ENCODE data around the gene REPIN1. TPM values are rescaled to one million over a fixed set of nuclear protein-coding genes. Genes with fewer than 3 reads are reported as not detected.

REPIN1 gene
- total and polyA plus RNA-seq, 7 experiments from 2014 or later = 46.7 to 103 (median 78.4) TPM

- intact Hi-C loops (cut with micrococcal nuclease) = loop anchor here (1.0 to 10.0 kb wide), 4 partner anchors 42 to 826 kb away; partner anchors contain the start of genes ABCF2 (in 1 of the 2) and CHPF2 (in 1 of the 2)
- peak overlapping the region; percentile 91 to 100 (median 96) for H3K4me3 Mint-ChIP-seq
- CTCF ChIA-PET = interaction anchor here (0.6 to 2.9 kb wide), 15 partner anchors 10 to 624 kb away, joined by 3 to 17 read pairs (median 4); partner anchors contain the start of gene REPIN1
- Histone ChIP-seq H3K9me3 (ENCODE audit: control insufficient read depth in 2 of 3, low read length in 3 of 3) (no peaks in the 10 kb centered on the region), H3K27ac (ENCODE audit: low read depth, low read length) (peak overlapping the region; percentile 91), H3K4me1 (ENCODE audit: control insufficient read depth in 2 of 2, insufficient read depth in 2 of 2, low read length in 2 of 2) (peaks cover 14 to 21% of the 10 kb centered on the region in 2 donors), H3K36me3 (ENCODE audit: control insufficient read depth in 2 of 3, insufficient read depth in 3 of 3, low read length in 3 of 3) (peaks cover 0 to 36% (median 3%) of the 10 kb centered on the region in 3 experiments), H3K4me3 (ENCODE audit: low read length) (peak overlapping the region; percentile 83), H3K27me3 (ENCODE audit: control insufficient read depth in 2 of 2, insufficient read depth in 2 of 2, low read length in 2 of 2) (no peaks in the 10 kb centered on the region)
- peaks cover 0 to 16% (median 3%) of the 10 kb centered on the region in 5 donors for H3K36me3 Mint-ChIP-seq
- POLR2A ChIA-PET = interaction anchor here (0.6 to 5.0 kb wide), 22 partner anchors 11 to 350 kb away, joined by 3 to 62 read pairs (median 6); partner anchors contain the start of genes ACTR3C, LRRC61 and REPIN1
- H3K9me3 Mint-ChIP-seq = no peaks in the 10 kb centered on the region
- no peaks in the 10 kb centered on the region for H3K27me3 Mint-ChIP-seq
- H3K27ac Mint-ChIP-seq = peak overlapping the region; percentile 88 to 99 (median 96)
- ATAC-seq (peak; percentile 50), DNase-seq (peak in 8 of 9 donors; percentile 36 to 64 (median 51))
- H3K4me1 Mint-ChIP-seq = peaks cover 30 to 42% (median 37%) of the 10 kb centered on the region in 7 donors
These were observed 38.2 kb downstream of the REPIN1 start for GRCh38 chr7:150406567-150407421.

GRCh38 chr7:150407588-150408392, 39.2 kb downstream of the REPIN1 start:
- Histone ChIP-seq H3K4me3 (ENCODE audit: low read length) (no peak overlapping the region), H3K36me3 (ENCODE audit: control insufficient read depth in 2 of 3, insufficient read depth in 3 of 3, low read length in 3 of 3) (peaks cover 0 to 44% (median 3%) of the 10 kb centered on the region in 3 experiments), H3K4me1 (ENCODE audit: control insufficient read depth in 2 of 2, insufficient read depth in 2 of 2, low read length in 2 of 2) (peaks cover 14 to 21% of the 10 kb centered on the region in 2 donors), H3K27me3 (ENCODE audit: control insufficient read depth in 2 of 2, insufficient read depth in 2 of 2, low read length in 2 of 2) (no peaks in the 10 kb centered on the region), H3K9me3 (ENCODE audit: control insufficient read depth in 2 of 3, low read length in 3 of 3) (no peaks in the 10 kb centered on the region), H3K27ac (ENCODE audit: low read depth, low read length) (peak overlapping the region; percentile 91)
- peak overlapping the region in 1 of 10 donors; percentile 31 for H3K4me3 Mint-ChIP-seq
- POLR2A ChIA-PET = interaction anchor here (0.6 to 5.0 kb wide), 12 partner anchors 14 to 335 kb away, joined by 3 to 62 read pairs (median 8); partner anchors contain the start of genes ACTR3C, LRRC61 and REPIN1
- intact Hi-C loops (cut with micrococcal nuclease) = loop anchor here (1.0 to 10.0 kb wide), 4 partner anchors 41 to 825 kb away; partner anchors contain the start of genes ABCF2 (in 1 of the 2) and CHPF2 (in 1 of the 2)
- no peak for DNase-seq
- H3K4me1 Mint-ChIP-seq = peaks cover 31 to 42% (median 36%) of the 10 kb centered on the region in 7 donors
- H3K27me3 Mint-ChIP-seq = no peaks in the 10 kb centered on the region
- ATAC-seq = no peak
- H3K9me3 Mint-ChIP-seq = no peaks in the 10 kb centered on the region
- CTCF ChIA-PET = interaction anchor here (0.8 to 2.9 kb wide), 8 partner anchors 9 to 348 kb away, joined by 3 to 17 read pairs (median 4); partner anchors contain the start of gene REPIN1
- peak overlapping the region in 2 of 9 donors; percentile 95 to 96 for H3K27ac Mint-ChIP-seq
- peaks cover 0 to 18% (median 3%) of the 10 kb centered on the region in 5 donors for H3K36me3 Mint-ChIP-seq

- Histone ChIP-seq H3K9me3 (ENCODE audit: control insufficient read depth in 2 of 3, low read length in 3 of 3) (no peaks in the 10 kb centered on the region), H3K36me3 (ENCODE audit: control insufficient read depth in 2 of 3, insufficient read depth in 3 of 3, low read length in 3 of 3) (peaks cover 0 to 44% (median 3%) of the 10 kb centered on the region in 3 experiments), H3K4me3 (ENCODE audit: low read length) (no peak overlapping the region), H3K27ac (ENCODE audit: low read depth, low read length) (peak overlapping the region; percentile 29), H3K27me3 (ENCODE audit: control insufficient read depth in 2 of 2, insufficient read depth in 2 of 2, low read length in 2 of 2) (no peaks in the 10 kb centered on the region), H3K4me1 (ENCODE audit: control insufficient read depth in 2 of 2, insufficient read depth in 2 of 2, low read length in 2 of 2) (peaks cover 14 to 19% of the 10 kb centered on the region in 2 donors)
- Mint-ChIP-seq H3K9me3 (no peaks in the 10 kb centered on the region), H3K36me3 (peaks cover 0 to 18% (median 3%) of the 10 kb centered on the region in 5 donors), H3K4me3 (peak overlapping the region in 8 of 10 donors; percentile 7 to 63 (median 40)), H3K4me1 (peaks cover 28 to 38% (median 35%) of the 10 kb centered on the region in 7 donors), H3K27ac (peak overlapping the region; percentile 50 to 92 (median 87)), H3K27me3 (no peaks in the 10 kb centered on the region)
- ChIA-PET POLR2A (interaction anchor here (2.3 to 4.7 kb wide), 2 partner anchors 31 to 53 kb away, joined by 8 to 50 read pairs; no protein-coding TSS in a partner anchor), CTCF (no interaction called here)
- intact Hi-C loops (cut with micrococcal nuclease) = loop anchor here (5.0 to 10.0 kb wide), 2 partner anchors 816 to 824 kb away; partner anchors contain the start of genes ABCF2 (in 1 of the 2) and CHPF2 (in 1 of the 2)
- no peak for ATAC-seq
- DNase-seq = no peak
These were observed 40.0 kb downstream of the REPIN1 start for GRCh38 chr7:150408393-150409299.

- peaks cover 0 to 44% (median 3%) of the 10 kb centered on the region in 3 experiments for H3K36me3 ChIP-seq (ENCODE audit: control insufficient read depth in 2 of 3, insufficient read depth in 3 of 3, low read length in 3 of 3)
- intact Hi-C loops (cut with micrococcal nuclease) = loop anchor here (5.0 to 10.0 kb wide), 2 partner anchors 815 to 823 kb away; partner anchors contain the start of genes ABCF2 (in 1 of the 2) and CHPF2 (in 1 of the 2)
- Mint-ChIP-seq H3K4me1 (peaks cover 21 to 32% (median 27%) of the 10 kb centered on the region in 7 donors), H3K27me3 (no peaks in the 10 kb centered on the region), H3K27ac (peak overlapping the region; percentile 50 to 92 (median 80)), H3K4me3 (peak overlapping the region in 1 of 10 donors; percentile 63), H3K9me3 (no peaks in the 10 kb centered on the region), H3K36me3 (peaks cover 0 to 18% (median 3%) of the 10 kb centered on the region in 5 donors)
- peak overlapping the region; percentile 29 for H3K27ac ChIP-seq (ENCODE audit: low read depth, low read length)
- ChIA-PET POLR2A (no interaction called here), CTCF (interaction anchor here (0.6 kb wide), 1 partner anchor 20 kb away, joined by 3 read pairs; no protein-coding TSS in a partner anchor)
- no peak overlapping the region for H3K4me3 ChIP-seq (ENCODE audit: low read length)
- ATAC-seq (no peak), DNase-seq (no peak)
- H3K9me3 ChIP-seq (ENCODE audit: control insufficient read depth in 2 of 3, low read length in 3 of 3) = no peaks in the 10 kb centered on the region
- peaks cover 7 to 11% of the 10 kb centered on the region in 2 donors for H3K4me1 ChIP-seq (ENCODE audit: control insufficient read depth in 2 of 2, insufficient read depth in 2 of 2, low read length in 2 of 2)
- H3K27me3 ChIP-seq (ENCODE audit: control insufficient read depth in 2 of 2, insufficient read depth in 2 of 2, low read length in 2 of 2) = no peaks in the 10 kb centered on the region
These were observed 40.8 kb downstream of the REPIN1 start for GRCh38 chr7:150409300-150410030.

- Mint-ChIP-seq H3K9me3 (no peaks in the 10 kb centered on the region), H3K36me3 (peaks cover 0 to 18% (median 3%) of the 10 kb centered on the region in 5 donors), H3K27me3 (no peaks in the 10 kb centered on the region), H3K4me1 (peaks cover 19 to 31% (median 24%) of the 10 kb centered on the region in 7 donors), H3K4me3 (no peak overlapping the region), H3K27ac (peak overlapping the region in 3 of 9 donors; percentile 2 to 88 (median 52))
- ATAC-seq = no peak
- intact Hi-C loops (cut with micrococcal nuclease) = no loop called here
- Histone ChIP-seq H3K36me3 (ENCODE audit: control insufficient read depth in 2 of 3, insufficient read depth in 3 of 3, low read length in 3 of 3) (peaks cover 0 to 43% (median 3%) of the 10 kb centered on the region in 3 experiments), H3K4me3 (ENCODE audit: low read length) (no peak overlapping the region), H3K9me3 (ENCODE audit: control insufficient read depth in 2 of 3, low read length in 3 of 3) (no peaks in the 10 kb centered on the region), H3K27ac (ENCODE audit: low read depth, low read length) (no peak overlapping the region), H3K27me3 (ENCODE audit: control insufficient read depth in 2 of 2, insufficient read depth in 2 of 2, low read length in 2 of 2) (no peaks in the 10 kb centered on the region), H3K4me1 (ENCODE audit: control insufficient read depth in 2 of 2, insufficient read depth in 2 of 2, low read length in 2 of 2) (peaks cover 5 to 11% of the 10 kb centered on the region in 2 donors)
- CTCF ChIA-PET = interaction anchor here (0.6 kb wide), 1 partner anchor 21 kb away, joined by 3 read pairs; no protein-coding TSS in a partner anchor
- DNase-seq = no peak
- POLR2A ChIA-PET = interaction anchor here (0.7 to 1.1 kb wide), 2 partner anchors 9 to 53 kb away, joined by 3 to 4 read pairs; no protein-coding TSS in a partner anchor
These were observed 41.5 kb downstream of the REPIN1 start for GRCh38 chr7:150410131-150410530.
